Nephron (organoid): Measurements from ENCODE around the gene LAMA5.

Experiments used
- H3K27ac Mint-ChIP-seq, 3 experiments: 2 replicates each; pipeline ENCODE4 v1.8.0; 2020; ENCODE audit warnings: mixed read lengths in 3 of 3, mild to moderate bottlenecking in 2 of 3, moderate library complexity in 1 of 3
- H3K27me3 Mint-ChIP-seq: 2 replicates; pipeline ENCODE4 v1.8.0; 2021; ENCODE audit warnings: low read depth, mild to moderate bottlenecking, moderate library complexity, mixed read lengths
- H3K36me3 Mint-ChIP-seq: 2 replicates; pipeline ENCODE4 v1.8.0; 2020; ENCODE audit warnings: low read depth, mixed read lengths
- H3K4me1 Mint-ChIP-seq: 2 replicates; pipeline ENCODE4 v1.8.0; 2020; ENCODE audit warnings: mixed read lengths
- H3K4me3 Mint-ChIP-seq, 3 experiments: 2 replicates each; pipeline ENCODE4 v1.8.0; 2020; ENCODE audit warnings: mild to moderate bottlenecking in 3 of 3, mixed read lengths in 3 of 3, moderate library complexity in 2 of 3
- H3K9me3 Mint-ChIP-seq: 2 replicates; pipeline ENCODE4 v1.8.0; 2020; ENCODE audit warnings: mixed read lengths
- CTCF ChIP-seq, 3 experiments: fragments of 200-600 bp; sonication (generic); IDR thresholded peaks; one replicate each; pipeline ENCODE4 v1.5.0; 2021; ENCODE audit warnings: antibody characterized with exemption in 3 of 3; ENCODE audit not compliant: unreplicated experiment in 3 of 3

The LAMA5 gene

GRCh38 chr20:62390317-62391164 is 23.4 kb upstream of the LAMA5 start:
- no peaks in the 10 kb centered on the region for H3K27me3 Mint-ChIP-seq
- peak overlapping the region in 1 of 3 experiments; percentile 40 for H3K27ac Mint-ChIP-seq
- peaks cover 26% of the 10 kb centered on the region for H3K4me1 Mint-ChIP-seq
- no peak for TF ChIP-seq CTCF (IDR thresholded peaks at IDR 0.05; ENCODE audit: unreplicated experiment in 3 of 3)
- peaks cover 28% of the 10 kb centered on the region for H3K36me3 Mint-ChIP-seq
- H3K4me3 Mint-ChIP-seq = peak overlapping the region in 2 of 3 experiments; percentile 42 to 54
- no peaks in the 10 kb centered on the region for H3K9me3 Mint-ChIP-seq

GRCh38 chr20:62389601-62390087 is 22.5 kb upstream of the LAMA5 start:
- Mint-ChIP-seq H3K27me3 (no peaks in the 10 kb centered on the region), H3K9me3 (no peaks in the 10 kb centered on the region), H3K4me1 (peaks cover 32% of the 10 kb centered on the region), H3K36me3 (peaks cover 28% of the 10 kb centered on the region), H3K4me3 (peak overlapping the region; percentile 40 to 95 (median 93)), H3K27ac (no peak overlapping the region)
- TF ChIP-seq CTCF (IDR thresholded peaks at IDR 0.05; ENCODE audit: unreplicated experiment in 3 of 3) = no peak

- Mint-ChIP-seq H3K4me3 (peak overlapping the region; percentile 91 to 95 (median 93)), H3K27me3 (no peaks in the 10 kb centered on the region), H3K36me3 (peaks cover 28% of the 10 kb centered on the region), H3K9me3 (no peaks in the 10 kb centered on the region), H3K27ac (peak overlapping the region in 2 of 3 experiments; percentile 14 to 52), H3K4me1 (peaks cover 32% of the 10 kb centered on the region)
- TF ChIP-seq CTCF (IDR thresholded peaks at IDR 0.05; ENCODE audit: unreplicated experiment in 3 of 3) = no peak
Observed at GRCh38 chr20:62388839-62389600, 21.9 kb upstream of the LAMA5 start.

GRCh38 chr20:62387933-62388635 is 21.0 kb upstream of the LAMA5 start:
- Mint-ChIP-seq H3K36me3 (peaks cover 28% of the 10 kb centered on the region), H3K27me3 (no peaks in the 10 kb centered on the region), H3K4me3 (peak overlapping the region; percentile 91 to 95 (median 93)), H3K27ac (peak overlapping the region in 2 of 3 experiments; percentile 44 to 80), H3K9me3 (no peaks in the 10 kb centered on the region), H3K4me1 (peaks cover 32% of the 10 kb centered on the region)
- TF ChIP-seq CTCF (IDR thresholded peaks at IDR 0.05; ENCODE audit: unreplicated experiment in 3 of 3) = no peak

- H3K27ac Mint-ChIP-seq = peak overlapping the region in 2 of 3 experiments; percentile 44 to 80
- no peak for TF ChIP-seq CTCF (IDR thresholded peaks at IDR 0.05; ENCODE audit: unreplicated experiment in 3 of 3)
- peak overlapping the region; percentile 91 to 95 (median 93) for H3K4me3 Mint-ChIP-seq
- H3K9me3 Mint-ChIP-seq = no peaks in the 10 kb centered on the region
- peaks cover 34% of the 10 kb centered on the region for H3K36me3 Mint-ChIP-seq
- no peaks in the 10 kb centered on the region for H3K27me3 Mint-ChIP-seq
- H3K4me1 Mint-ChIP-seq = peaks cover 36% of the 10 kb centered on the region
Observed at GRCh38 chr20:62387219-62387913, 20.3 kb upstream of the LAMA5 start.
